Measurements from ENCODE around the gene SERPINB8. TPM values are rescaled to one million over a fixed set of nuclear protein-coding genes. Genes with fewer than 3 reads are reported as not detected.

Gene SERPINB8
- total RNA-seq, 1 experiment from 2014 or later, result 0.98 TPM

DNA sequence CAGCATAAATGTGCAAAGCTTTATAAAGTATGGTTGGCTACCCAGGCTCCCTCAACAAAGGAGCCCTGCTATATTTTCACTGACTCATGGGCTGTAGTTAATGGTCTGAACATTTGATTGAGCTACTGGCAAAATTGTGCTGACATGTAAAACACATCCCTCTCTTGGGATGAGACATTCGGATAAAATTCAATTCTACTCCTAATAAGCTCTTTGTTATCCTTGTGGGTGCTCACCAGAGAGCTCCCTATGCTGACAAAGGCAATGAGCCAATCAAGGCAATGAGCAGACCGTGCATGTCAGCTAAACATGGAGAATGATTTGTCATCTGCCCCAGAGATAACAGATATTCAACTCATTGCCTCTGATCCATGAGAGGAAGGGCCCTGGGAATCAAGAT lies 27.7 kb downstream of the SERPINB8 start:
- H3K27me3 Mint-ChIP-seq (ENCODE audit: insufficient read depth, unreplicated experiment), result no peaks in the 10 kb centered on the region
- CTCF ChIA-PET, result no interaction called here

DNA sequence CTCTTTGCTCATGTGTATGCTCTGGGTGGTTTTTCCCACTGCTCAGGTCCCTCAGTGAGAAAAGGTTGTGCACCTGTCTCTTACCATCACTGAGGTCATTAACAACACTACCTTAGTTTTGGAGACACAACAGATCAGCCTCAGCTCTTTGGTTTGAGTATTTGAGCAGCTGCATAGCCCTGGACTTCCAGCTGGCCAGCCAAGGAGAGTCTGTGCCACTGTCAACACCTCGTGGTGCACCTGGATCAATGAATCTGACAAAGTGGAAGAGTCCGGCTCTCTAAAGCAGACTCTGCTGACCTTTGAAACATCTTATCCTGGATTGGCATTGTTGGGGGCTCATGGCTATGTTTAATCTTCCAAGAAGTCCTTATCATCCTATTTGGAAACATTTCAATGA lies 30.0 kb downstream of the SERPINB8 start:
- H3K27ac Mint-ChIP-seq (ENCODE audit: unreplicated experiment), result no peak overlapping the region
- Histone ChIP-seq H3K9me3 (no peaks in the 10 kb centered on the region), H3K36me3 (ENCODE audit: control insufficient read depth, insufficient read depth, low read length) (no peaks in the 10 kb centered on the region), H3K27me3 (replicated peaks; ENCODE audit: control insufficient read depth, insufficient read depth, low read length) (no peaks in the 10 kb centered on the region), H3K4me1 (no peaks in the 10 kb centered on the region), H3K4me3 (ENCODE audit: low read depth, low read length) (no peak overlapping the region)
- intact Hi-C loops (cut with micrococcal nuclease; ENCODE audit: unreplicated experiment), result no loop called here
- ChIA-PET CTCF (no interaction called here), POLR2A (no interaction called here)
- peaks cover 9% of the 10 kb centered on the region for H3K9me3 Mint-ChIP-seq (ENCODE audit: unreplicated experiment)
- H3K4me3 Mint-ChIP-seq (ENCODE audit: unreplicated experiment), result no peak overlapping the region
- H3K27me3 Mint-ChIP-seq (ENCODE audit: insufficient read depth, unreplicated experiment), result peaks cover 3% of the 10 kb centered on the region
- no peak for DNase-seq
- BruUV-seq (replicated peaks), result no TSS peak
- TF ChIP-seq, protein P1, sequence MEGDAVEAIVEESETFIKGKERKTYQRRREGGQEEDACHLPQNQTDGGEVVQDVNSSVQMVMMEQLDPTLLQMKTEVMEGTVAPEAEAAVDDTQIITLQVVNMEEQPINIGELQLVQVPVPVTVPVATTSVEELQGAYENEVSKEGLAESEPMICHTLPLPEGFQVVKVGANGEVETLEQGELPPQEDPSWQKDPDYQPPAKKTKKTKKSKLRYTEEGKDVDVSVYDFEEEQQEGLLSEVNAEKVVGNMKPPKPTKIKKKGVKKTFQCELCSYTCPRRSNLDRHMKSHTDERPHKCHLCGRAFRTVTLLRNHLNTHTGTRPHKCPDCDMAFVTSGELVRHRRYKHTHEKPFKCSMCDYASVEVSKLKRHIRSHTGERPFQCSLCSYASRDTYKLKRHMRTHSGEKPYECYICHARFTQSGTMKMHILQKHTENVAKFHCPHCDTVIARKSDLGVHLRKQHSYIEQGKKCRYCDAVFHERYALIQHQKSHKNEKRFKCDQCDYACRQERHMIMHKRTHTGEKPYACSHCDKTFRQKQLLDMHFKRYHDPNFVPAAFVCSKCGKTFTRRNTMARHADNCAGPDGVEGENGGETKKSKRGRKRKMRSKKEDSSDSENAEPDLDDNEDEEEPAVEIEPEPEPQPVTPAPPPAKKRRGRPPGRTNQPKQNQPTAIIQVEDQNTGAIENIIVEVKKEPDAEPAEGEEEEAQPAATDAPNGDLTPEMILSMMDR (IDR thresholded peaks at IDR 0.05; ENCODE audit: insufficient read depth in 1 of 2, low read depth in 1 of 2, low read length in 1 of 2, severe bottlenecking in 1 of 2, unreplicated experiment in 1 of 2), result no peak
- no peaks in the 10 kb centered on the region for H3K4me1 Mint-ChIP-seq (ENCODE audit: low read depth, unreplicated experiment)
- H3K36me3 Mint-ChIP-seq (ENCODE audit: insufficient read depth, unreplicated experiment), result no peaks in the 10 kb centered on the region

More for the DNA sequence above, 27.7 kb downstream of the SERPINB8 start:
- BruUV-seq (replicated peaks), result no TSS peak
- POLR2A ChIA-PET, result no interaction called here
- peaks cover 9% of the 10 kb centered on the region for H3K9me3 Mint-ChIP-seq (ENCODE audit: unreplicated experiment)
- H3K4me1 ChIP-seq, result no peaks in the 10 kb centered on the region
- H3K4me3 Mint-ChIP-seq (ENCODE audit: unreplicated experiment), result no peak overlapping the region
- no peaks in the 10 kb centered on the region for H3K36me3 ChIP-seq (ENCODE audit: control insufficient read depth, insufficient read depth, low read length)
- TF ChIP-seq, protein P1 (IDR thresholded peaks at IDR 0.05; ENCODE audit: insufficient read depth in 1 of 2, low read depth in 1 of 2, low read length in 1 of 2, severe bottlenecking in 1 of 2, unreplicated experiment in 1 of 2), result no peak
- no peaks in the 10 kb centered on the region for H3K36me3 Mint-ChIP-seq (ENCODE audit: insufficient read depth, unreplicated experiment)
- H3K9me3 ChIP-seq, result no peaks in the 10 kb centered on the region
- no peak overlapping the region for H3K27ac Mint-ChIP-seq (ENCODE audit: unreplicated experiment)
- intact Hi-C loops (cut with micrococcal nuclease; ENCODE audit: unreplicated experiment), result no loop called here
- no peaks in the 10 kb centered on the region for H3K4me1 Mint-ChIP-seq (ENCODE audit: low read depth, unreplicated experiment)
- DNase-seq, result no peak
- no peak overlapping the region for H3K4me3 ChIP-seq (ENCODE audit: low read depth, low read length)
- no peaks in the 10 kb centered on the region for H3K27me3 ChIP-seq (replicated peaks; ENCODE audit: control insufficient read depth, insufficient read depth, low read length)

DNA sequence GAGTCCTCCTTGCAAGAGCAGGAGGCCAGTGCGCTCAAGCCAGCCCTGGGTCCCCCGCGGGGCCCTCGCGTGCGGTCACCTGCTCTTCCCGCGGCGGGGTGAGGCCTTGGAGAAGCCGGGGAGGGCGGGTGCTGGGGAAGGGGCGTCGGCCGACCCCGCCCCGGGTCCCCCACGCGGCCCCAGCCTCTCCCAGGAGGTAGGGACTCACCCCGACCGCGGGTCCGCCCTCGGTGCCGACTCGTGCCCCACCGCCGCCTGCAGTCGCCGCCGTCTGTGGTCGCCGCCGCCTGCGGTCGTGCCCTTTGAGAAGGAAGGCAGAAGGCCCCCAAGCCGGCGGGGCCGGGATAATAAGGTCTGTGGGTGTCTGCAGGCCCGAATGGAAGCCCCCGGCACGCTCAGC lies 32.7 kb downstream of the SERPINB8 start:
- no peaks in the 10 kb centered on the region for H3K9me3 ChIP-seq
- no peak overlapping the region for H3K27ac Mint-ChIP-seq (ENCODE audit: unreplicated experiment)
- H3K4me1 Mint-ChIP-seq (ENCODE audit: low read depth, unreplicated experiment), result no peaks in the 10 kb centered on the region
- H3K27me3 Mint-ChIP-seq (ENCODE audit: insufficient read depth, unreplicated experiment), result peaks cover 3% of the 10 kb centered on the region
- ChIA-PET POLR2A (no interaction called here), CTCF (no interaction called here)
- no peaks in the 10 kb centered on the region for H3K36me3 ChIP-seq (ENCODE audit: control insufficient read depth, insufficient read depth, low read length)
- H3K36me3 Mint-ChIP-seq (ENCODE audit: insufficient read depth, unreplicated experiment), result no peaks in the 10 kb centered on the region
- no peak overlapping the region for H3K4me3 ChIP-seq (ENCODE audit: low read depth, low read length)
- no peaks in the 10 kb centered on the region for H3K4me1 ChIP-seq
- TF ChIP-seq, protein P1 (IDR thresholded peaks at IDR 0.05; ENCODE audit: insufficient read depth in 1 of 2, low read depth in 1 of 2, low read length in 1 of 2, severe bottlenecking in 1 of 2, unreplicated experiment in 1 of 2), result no peak
- H3K4me3 Mint-ChIP-seq (ENCODE audit: unreplicated experiment), result no peak overlapping the region
- no TSS peak for BruUV-seq (replicated peaks)
- no peak for DNase-seq
- H3K9me3 Mint-ChIP-seq (ENCODE audit: unreplicated experiment), result no peaks in the 10 kb centered on the region
- H3K27me3 ChIP-seq (replicated peaks; ENCODE audit: control insufficient read depth, insufficient read depth, low read length), result no peaks in the 10 kb centered on the region
- intact Hi-C loops (cut with micrococcal nuclease; ENCODE audit: unreplicated experiment), result no loop called here

All from Caco-2 (cell line).